IPS-20b (cell line): ENCODE results near the gene DPP3.
"Not testable (repeated sequence)": the region's sequence is repeated elsewhere in the genome, so short reads cannot be mapped to it uniquely, and the experiment has no call there.

Source experiments
- H3K27ac ChIP-seq: one replicate; pipeline ENCODE4 v1.5.1; 2013; ENCODE audit warnings: low read length
- H3K27me3 ChIP-seq: 2 replicates; pipeline ENCODE4 v1.6.1; 2013; ENCODE audit warnings: mild to moderate bottlenecking, low read length, inconsistent platforms; ENCODE audit not compliant: insufficient read depth
- H3K36me3 ChIP-seq: 2 replicates; pipeline ENCODE4 v1.6.1; 2013; ENCODE audit warnings: low read depth, mild to moderate bottlenecking, inconsistent platforms, low read length, moderate library complexity; ENCODE audit not compliant: insufficient read depth
- H3K4me1 ChIP-seq: 2 replicates; pipeline ENCODE4 v1.6.1; 2013; ENCODE audit warnings: mild to moderate bottlenecking, control low read depth, inconsistent platforms, low read length, moderate library complexity; ENCODE audit not compliant: insufficient read depth
- H3K4me3 ChIP-seq: 2 replicates; pipeline ENCODE4 v1.5.1; 2013; ENCODE audit warnings: mild to moderate bottlenecking, low read length, inconsistent platforms
- H3K9ac ChIP-seq: 2 replicates; pipeline ENCODE4 v1.6.1; 2013; ENCODE audit warnings: low read depth, mild to moderate bottlenecking, inconsistent platforms, low read length, moderate library complexity
- H3K9me3 ChIP-seq: 2 replicates; pipeline ENCODE4 v1.6.1; 2013; ENCODE audit warnings: mild to moderate bottlenecking, low read depth, low read length, inconsistent platforms; ENCODE audit not compliant: insufficient read depth

The DPP3 gene

GRCh38 chr11:66510990-66511339, 30.7 kb downstream of the DPP3 start:
- peaks cover 16% of the 10 kb centered on the region; the same call in 1 of the 2 replicates for H3K36me3 ChIP-seq
- H3K4me3 ChIP-seq: peak overlapping the region; percentile 80
- H3K9me3 ChIP-seq: no peaks in the 10 kb centered on the region
- H3K4me1 ChIP-seq: peaks cover 4% of the 10 kb centered on the region; the same call in 1 of the 2 replicates
- H3K27ac ChIP-seq: no peak overlapping the region
- peak overlapping the region; percentile 75; the same call in 1 of the 2 replicates for H3K9ac ChIP-seq
- no peaks in the 10 kb centered on the region for H3K27me3 ChIP-seq

- no peak overlapping the region for H3K9ac ChIP-seq
- H3K9me3 ChIP-seq: no peaks in the 10 kb centered on the region
- H3K4me3 ChIP-seq: no peak overlapping the region
- peaks cover 27% of the 10 kb centered on the region for H3K36me3 ChIP-seq
- no peak overlapping the region for H3K27ac ChIP-seq
- no peaks in the 10 kb centered on the region for H3K27me3 ChIP-seq
- H3K4me1 ChIP-seq: no peaks in the 10 kb centered on the region
Measured at GRCh38 chr11:66523611-66524010, 43.4 kb downstream of the DPP3 start.

GRCh38 chr11:66524304-66525040, 44.2 kb downstream of the DPP3 start:
- Histone ChIP-seq H3K9me3 (no peaks in the 10 kb centered on the region), H3K36me3 (peaks cover 27% of the 10 kb centered on the region), H3K4me1 (no peaks in the 10 kb centered on the region), H3K4me3 (no peak overlapping the region), H3K9ac (no peak overlapping the region), H3K27me3 (no peaks in the 10 kb centered on the region), H3K27ac (no peak overlapping the region)

GRCh38 chr11:66529069-66529468, 48.8 kb downstream of the DPP3 start:
- Histone ChIP-seq H3K9ac (no peak overlapping the region), H3K4me1 (no peaks in the 10 kb centered on the region), H3K9me3 (no peaks in the 10 kb centered on the region), H3K27ac (no peak overlapping the region), H3K4me3 (no peak overlapping the region), H3K36me3 (peaks cover under 1% of the 10 kb centered on the region), H3K27me3 (no peaks in the 10 kb centered on the region)

- Histone ChIP-seq H3K9ac (no peak overlapping the region), H3K27ac (no peak overlapping the region), H3K4me1 (no peaks in the 10 kb centered on the region), H3K9me3 (no peaks in the 10 kb centered on the region), H3K27me3 (no peaks in the 10 kb centered on the region), H3K36me3 (no peaks in the 10 kb centered on the region), H3K4me3 (no peak overlapping the region)
Measured at GRCh38 chr11:66529655-66530054, 49.4 kb downstream of the DPP3 start.

- Histone ChIP-seq H3K9me3 (no peaks in the 10 kb centered on the region), H3K36me3 (no peaks in the 10 kb centered on the region), H3K4me3 (no peak overlapping the region), H3K4me1 (no peaks in the 10 kb centered on the region), H3K9ac (no peak overlapping the region), H3K27me3 (no peaks in the 10 kb centered on the region), H3K27ac (no peak overlapping the region)
Measured at GRCh38 chr11:66530927-66531709, 50.9 kb downstream of the DPP3 start.

- Histone ChIP-seq H3K4me1 (no peaks in the 10 kb centered on the region), H3K27ac (no peak overlapping the region), H3K9me3 (no peaks in the 10 kb centered on the region), H3K27me3 (no peaks in the 10 kb centered on the region), H3K36me3 (no peaks in the 10 kb centered on the region), H3K9ac (no peak overlapping the region), H3K4me3 (no peak overlapping the region)
Measured at GRCh38 chr11:66531841-66532240, 51.6 kb downstream of the DPP3 start.

- Histone ChIP-seq H3K9ac (no peak overlapping the region), H3K27me3 (no peaks in the 10 kb centered on the region), H3K4me3 (no peak overlapping the region), H3K36me3 (no peaks in the 10 kb centered on the region), H3K4me1 (no peaks in the 10 kb centered on the region), H3K27ac (no peak overlapping the region), H3K9me3 (no peaks in the 10 kb centered on the region)
Measured at GRCh38 chr11:66532784-66533183, 52.5 kb downstream of the DPP3 start.

GRCh38 chr11:66539170-66539869, 59.1 kb downstream of the DPP3 start:
- Histone ChIP-seq H3K4me3 (no peak overlapping the region), H3K27me3 (no peaks in the 10 kb centered on the region), H3K4me1 (peaks cover 11% of the 10 kb centered on the region), H3K9ac (no peak overlapping the region; the same call in 1 of the 2 replicates), H3K27ac (no peak overlapping the region), H3K36me3 (no peaks in the 10 kb centered on the region), H3K9me3 (no peaks in the 10 kb centered on the region)

GRCh38 chr11:66539870-66540213, 59.6 kb downstream of the DPP3 start:
- no peak overlapping the region for H3K9ac ChIP-seq
- no peaks in the 10 kb centered on the region for H3K36me3 ChIP-seq
- H3K9me3 ChIP-seq: no peaks in the 10 kb centered on the region
- no peaks in the 10 kb centered on the region for H3K27me3 ChIP-seq
- H3K27ac ChIP-seq: no peak overlapping the region
- peaks cover 11% of the 10 kb centered on the region for H3K4me1 ChIP-seq
- H3K4me3 ChIP-seq: no peak overlapping the region

GRCh38 chr11:66540598-66540997, 60.4 kb downstream of the DPP3 start:
- H3K27me3 ChIP-seq, H3K36me3 ChIP-seq, H3K4me3 ChIP-seq, H3K9me3 ChIP-seq, H3K9ac ChIP-seq, H3K27ac ChIP-seq: not testable (repeated sequence)
- peaks cover 11% of the 10 kb centered on the region for H3K4me1 ChIP-seq

GRCh38 chr11:66541892-66542291, 61.7 kb downstream of the DPP3 start:
- no peak overlapping the region for H3K27ac ChIP-seq
- H3K4me1 ChIP-seq: peaks cover 11% of the 10 kb centered on the region
- no peaks in the 10 kb centered on the region for H3K9me3 ChIP-seq
- no peaks in the 10 kb centered on the region for H3K27me3 ChIP-seq
- H3K4me3 ChIP-seq: no peak overlapping the region
- H3K9ac ChIP-seq: no peak overlapping the region
- H3K36me3 ChIP-seq: no peaks in the 10 kb centered on the region
